Thymus (tissue), 11 donors: ENCODE results near the gene AGO4. TPM values are rescaled to one million over a fixed set of nuclear protein-coding genes. Genes with fewer than 3 reads are reported as not detected.
"Not testable (repeated sequence)": the region's sequence is repeated elsewhere in the genome, so short reads cannot be mapped to it uniquely, and the experiment has no call there.

ENCODE experiments used
- DNase-seq, 9 donors: peaks; one replicate each; pipeline ENCODE4 v3.0.0-alpha.2; 2013; ENCODE audit warnings: low spot score in 9 of 9, low read depth in 6 of 9, missing footprints in 1 of 9
- H3K27ac ChIP-seq, 2 donors: one replicate each; pipeline ENCODE4 v1.5.1; 2013; ENCODE audit warnings: control low read depth in 1 of 2, low read depth in 1 of 2, low read length in 1 of 2, mild to moderate bottlenecking in 1 of 2, moderate library complexity in 1 of 2
- H3K27me3 ChIP-seq, 2 donors: one replicate each; pipeline ENCODE4 v1.5.1; 2013; ENCODE audit warnings: low read length in 1 of 2; ENCODE audit not compliant: control insufficient read depth in 2 of 2, insufficient read depth in 1 of 2
- H3K36me3 ChIP-seq, 2 donors: one replicate each; pipeline ENCODE4 v1.5.1; 2013; ENCODE audit warnings: low read length in 1 of 2, mild to moderate bottlenecking in 1 of 2, moderate library complexity in 1 of 2; ENCODE audit not compliant: control insufficient read depth in 2 of 2, insufficient read depth in 2 of 2
- H3K4me1 ChIP-seq, 2 donors: one replicate each; pipeline ENCODE4 v1.5.1; 2013; ENCODE audit warnings: low read length in 2 of 2; ENCODE audit not compliant: control insufficient read depth in 2 of 2, insufficient read depth in 2 of 2
- H3K4me3 ChIP-seq, 2 donors: one replicate each; pipeline ENCODE4 v1.5.1; 2013; ENCODE audit warnings: low read length in 2 of 2, control low read depth in 1 of 2, mild to moderate bottlenecking in 1 of 2
- H3K9me3 ChIP-seq, 2 donors: one replicate each; pipeline ENCODE4 v1.5.1; 2013; ENCODE audit warnings: low read length in 1 of 2, mild to moderate bottlenecking in 1 of 2; ENCODE audit not compliant: control insufficient read depth in 2 of 2, insufficient read depth in 1 of 2
- WGBS: extraction: QIAGEN DNeasy Blood & Tissue Kit; methylation state at CpG from one replicate; pipeline ENCODE4 v1.1.7; 2013; 5-methylcytosine and 5-hydroxymethylcytosine counted together
- polyA plus RNA-seq: library from polyadenylated mRNA; stranded (reverse); fragments of 200-250 nt; gene quantifications from one replicate; pipeline ENCODE4 v1.2.3, GENCODE V29; 2013
- total RNA-seq: library from RNA; stranded (reverse); fragments of 120-200 nt; gene quantifications from one replicate; pipeline ENCODE4 v1.2.4, GENCODE V29; 2013
- donor health status: healthy.

The AGO4 gene
- total and polyA plus RNA-seq, 2 donors: 6.8 to 10.2 TPM

- not testable (repeated sequence) for H3K4me3 ChIP-seq, DNase-seq, H3K9me3 ChIP-seq, H3K27ac ChIP-seq, H3K36me3 ChIP-seq, H3K4me1 ChIP-seq, H3K27me3 ChIP-seq
- WGBS: 97% methylated on average over 34 of the region's 34 CpGs
Observed at GRCh38 chr1:35869245-35869950, 61.6 kb downstream of the AGO4 start.

- Histone ChIP-seq H3K27ac (no peak overlapping the region), H3K4me1 (no peaks in the 10 kb centered on the region), H3K4me3 (no peak overlapping the region), H3K36me3 (no peaks in the 10 kb centered on the region), H3K27me3 (no peaks in the 10 kb centered on the region), H3K9me3 (no peaks in the 10 kb centered on the region)
- 98% methylated on average over 2 of the region's 2 CpGs for WGBS
- DNase-seq: no peak
Observed at GRCh38 chr1:35870651-35871309, 63.0 kb downstream of the AGO4 start.

DNA sequence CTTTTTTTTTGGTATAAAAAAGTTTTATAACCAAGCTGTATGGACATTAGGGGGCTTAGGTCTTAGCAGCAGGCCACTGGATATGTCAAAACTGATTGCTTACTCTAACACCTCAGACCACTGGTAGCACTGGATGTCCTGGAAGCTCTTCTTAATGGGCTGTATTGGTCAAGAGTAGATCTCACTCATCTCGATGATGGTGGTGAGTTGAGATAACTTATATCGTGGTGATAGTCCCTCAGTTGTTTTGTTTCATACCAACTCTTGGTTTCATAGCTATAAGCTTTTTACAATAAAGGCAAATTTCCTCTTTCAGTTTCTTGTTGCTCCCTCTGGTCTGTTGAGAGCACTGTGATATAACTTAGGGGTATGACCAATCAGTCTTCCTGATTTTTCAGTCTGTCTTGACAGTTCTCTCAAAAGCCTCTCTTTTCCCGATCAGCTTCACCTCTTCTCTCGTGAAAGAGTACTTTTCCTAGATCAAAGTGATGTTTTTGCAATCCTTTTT lies 65.5 kb downstream of the AGO4 start:
- DNase-seq: no peak
- Histone ChIP-seq H3K4me3 (no peak overlapping the region), H3K9me3 (no peaks in the 10 kb centered on the region), H3K27ac (no peak overlapping the region), H3K4me1 (no peaks in the 10 kb centered on the region), H3K36me3 (no peaks in the 10 kb centered on the region), H3K27me3 (no peaks in the 10 kb centered on the region)
- 95% methylated on average over 4 of the region's 4 CpGs for WGBS

DNA sequence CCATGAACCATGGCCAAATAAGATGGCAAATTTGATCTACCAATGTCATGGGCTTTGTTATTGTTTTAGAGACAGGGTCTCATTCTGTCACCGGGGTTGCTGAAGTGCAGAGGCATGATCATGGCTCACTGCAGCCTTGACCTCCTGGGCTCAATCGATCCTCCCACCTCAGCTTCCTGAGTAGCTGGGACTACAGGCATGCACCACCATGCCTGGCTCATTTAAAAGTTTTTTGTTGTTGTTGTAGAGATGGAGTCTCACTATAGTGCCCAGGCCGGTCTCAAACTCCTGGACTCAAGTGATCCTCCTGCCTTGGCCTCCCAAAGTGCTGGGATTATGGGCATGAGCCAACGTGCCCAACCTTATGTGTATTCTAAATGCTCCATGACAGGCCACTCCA lies 66.3 kb downstream of the AGO4 start:
- H3K27ac ChIP-seq, H3K27me3 ChIP-seq, H3K36me3 ChIP-seq, H3K4me3 ChIP-seq, H3K4me1 ChIP-seq, DNase-seq, H3K9me3 ChIP-seq: not testable (repeated sequence)
- 93% methylated on average over 4 of the region's 4 CpGs for WGBS

DNA sequence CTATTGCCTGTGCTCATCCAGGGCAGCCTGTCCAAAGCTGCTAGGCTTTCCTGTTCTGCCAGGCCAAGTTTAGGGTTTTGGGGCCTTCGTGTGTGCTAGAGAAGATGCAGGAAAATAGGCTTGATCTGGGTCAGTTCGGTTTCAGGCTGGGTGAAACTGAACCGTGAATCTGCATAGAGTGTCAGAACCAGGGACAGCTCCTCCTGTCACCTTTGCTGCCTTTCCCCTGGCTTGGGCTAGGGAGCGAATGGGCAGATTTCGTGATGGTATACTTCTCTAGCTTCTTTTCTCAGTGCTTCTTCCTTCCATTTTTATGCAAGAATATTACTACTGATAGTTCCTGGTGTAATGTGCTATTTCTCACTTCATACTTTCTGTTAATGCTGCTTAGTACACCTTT lies 69.2 kb downstream of the AGO4 start:
- H3K4me3 ChIP-seq: no peak overlapping the region
- H3K27ac ChIP-seq: no peak overlapping the region
- peak in 3 of 9 donors; percentile 30 to 39 (median 32) for DNase-seq
- H3K9me3 ChIP-seq: no peaks in the 10 kb centered on the region
- 66% methylated on average over 5 of the region's 5 CpGs for WGBS
- H3K4me1 ChIP-seq: no peaks in the 10 kb centered on the region
- H3K27me3 ChIP-seq: no peaks in the 10 kb centered on the region
- no peaks in the 10 kb centered on the region for H3K36me3 ChIP-seq

- Histone ChIP-seq H3K9me3 (no peaks in the 10 kb centered on the region), H3K4me3 (no peak overlapping the region), H3K36me3 (no peaks in the 10 kb centered on the region), H3K4me1 (peaks cover 10 to 12% of the 10 kb centered on the region in 2 donors), H3K27ac (no peak overlapping the region), H3K27me3 (no peaks in the 10 kb centered on the region)
- 32% methylated on average over 4 of the region's 4 CpGs for WGBS
- no peak for DNase-seq
Observed at GRCh38 chr1:35881850-35882273, 74.0 kb downstream of the AGO4 start.

DNA sequence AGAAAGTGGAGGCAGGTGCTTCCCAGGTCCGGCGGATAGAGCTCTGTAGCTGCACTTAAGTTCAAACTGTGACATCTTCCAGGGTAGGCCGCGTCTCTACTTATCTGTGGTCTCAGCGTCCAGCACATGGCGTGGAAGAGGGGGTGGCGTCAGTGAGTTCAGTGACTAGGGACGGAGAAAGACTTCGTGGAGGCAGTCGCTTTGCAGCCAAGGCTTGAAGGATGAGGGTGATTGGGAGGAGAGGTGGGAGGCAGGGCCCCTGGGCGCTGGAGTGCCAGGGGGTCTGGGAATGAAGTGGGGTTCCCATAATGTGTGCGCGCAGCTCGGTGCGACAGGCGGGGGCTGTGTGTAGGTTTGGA lies 74.7 kb downstream of the AGO4 start:
- no peaks in the 10 kb centered on the region for H3K27me3 ChIP-seq
- peaks cover 10 to 17% of the 10 kb centered on the region in 2 donors for H3K4me1 ChIP-seq
- DNase-seq: no peak
- H3K4me3 ChIP-seq: no peak overlapping the region
- H3K36me3 ChIP-seq: no peaks in the 10 kb centered on the region
- no peaks in the 10 kb centered on the region for H3K9me3 ChIP-seq
- H3K27ac ChIP-seq: no peak overlapping the region
- 65% methylated on average over 16 of the region's 16 CpGs for WGBS

DNA sequence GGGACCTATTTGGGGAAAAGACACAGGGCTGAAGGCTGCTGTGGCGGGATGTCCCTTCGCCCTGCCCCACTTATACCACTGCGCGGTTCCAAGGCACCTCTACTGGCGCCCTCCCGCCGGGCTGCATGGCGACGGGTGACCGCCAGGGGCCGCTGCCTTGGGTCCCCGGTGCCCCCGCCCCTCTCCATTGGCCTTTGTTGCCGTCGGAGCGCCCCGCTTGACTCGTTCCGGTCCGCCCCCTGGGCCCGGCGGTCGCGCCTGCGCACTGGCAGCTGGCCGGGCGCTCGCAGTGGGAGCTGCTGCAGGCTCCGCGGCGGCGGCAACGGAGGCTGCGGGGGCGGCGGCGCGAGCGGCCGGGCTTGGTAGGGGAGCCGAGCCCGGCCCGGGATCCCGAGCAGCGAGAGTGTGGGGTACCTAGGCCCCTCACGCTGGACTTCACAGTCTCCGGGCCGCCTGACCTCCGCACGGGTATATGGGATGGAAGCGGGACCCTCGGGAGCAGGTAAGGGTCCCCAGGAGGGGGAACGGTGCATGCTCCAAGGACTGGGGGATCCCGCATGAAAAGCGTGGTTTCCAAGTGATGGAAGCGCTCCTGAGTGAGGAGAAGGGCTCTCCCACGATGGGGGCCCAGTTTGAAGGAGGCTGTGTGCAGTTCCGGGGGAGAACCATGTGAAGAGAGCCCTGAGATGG lies 75.3 kb downstream of the AGO4 start, which contains the start of gene AGO1:
Gene AGO1 (plus strand): TSS at position 265 of the 690 bp plus-strand sequence. CDS start 213 bp downstream, at position 478.
- DNase-seq: peak; percentile 70 to 96 (median 91)
- Histone ChIP-seq H3K27me3 (no peaks in the 10 kb centered on the region), H3K4me1 (peaks cover 10 to 17% of the 10 kb centered on the region in 2 donors), H3K27ac (peak within 1 kb of the TSS; percentile 32 to 53), H3K9me3 (no peaks in the 10 kb centered on the region), H3K36me3 (no peaks in the 10 kb centered on the region), H3K4me3 (peak within 1 kb of the TSS; percentile 98 to 99)
- WGBS: 1% methylated on average over 58 of the region's 58 CpGs

GRCh38 chr1:35883635-35884101 lies 75.9 kb downstream of the AGO4 start:
- DNase-seq: peak in 7 of 9 donors; percentile 19 to 53 (median 25)
- H3K36me3 ChIP-seq: peaks cover 3 to 4% of the 10 kb centered on the region in 2 donors
- no peaks in the 10 kb centered on the region for H3K9me3 ChIP-seq
- H3K4me3 ChIP-seq: peak overlapping the region; percentile 98 to 99
- no peaks in the 10 kb centered on the region for H3K27me3 ChIP-seq
- peaks cover 10 to 17% of the 10 kb centered on the region in 2 donors for H3K4me1 ChIP-seq
- WGBS: under 1% methylated on average over 29 of the region's 29 CpGs
- peak overlapping the region; percentile 32 to 53 for H3K27ac ChIP-seq
